ENCODE results near the gene TINAGL1. TPM values are rescaled to one million over a fixed set of nuclear protein-coding genes. Genes with fewer than 3 reads are reported as not detected.

The TINAGL1 gene
- total RNA-seq, 6 donors from 2014 or later = 71.3 to 191 (median 120) TPM

- 78 to 79% methylated on average over 5 of the region's 5 CpGs for WGBS, 2 donors
- ATAC-seq (ENCODE audit: low FRiP score in 2 of 2) = no peak
- TF ChIP-seq POLR2A (IDR thresholded peaks at IDR 0.05) (no peak), CTCF (IDR thresholded peaks at IDR 0.05) (no peak), POLR2AphosphoS5 (IDR thresholded peaks at IDR 0.05) (no peak), EP300 (IDR thresholded peaks at IDR 0.05) (no peak)
Measured at GRCh38 chr1:31556481-31557006, 19.8 kb upstream of the TINAGL1 start.

GRCh38 chr1:31559715-31560114, 16.6 kb upstream of the TINAGL1 start:
- DNase-seq (no peak), ATAC-seq (ENCODE audit: low FRiP score in 2 of 2) (no peak)
- Histone ChIP-seq H3K27me3 (no peaks in the 10 kb centered on the region), H3K9me3 (no peaks in the 10 kb centered on the region), H3K36me3 (no peaks in the 10 kb centered on the region), H3K4me3 (no peak overlapping the region), H3K27ac (no peak overlapping the region), H3K4me1 (peaks cover 0 to 4% (median 0%) of the 10 kb centered on the region in 4 donors)
- no peak for TF ChIP-seq CTCF (IDR thresholded peaks at IDR 0.05)
- TF ChIP-seq POLR2AphosphoS5 (IDR thresholded peaks at IDR 0.05) = no peak
- TF ChIP-seq POLR2A (IDR thresholded peaks at IDR 0.05) = no peak
- TF ChIP-seq EP300 (IDR thresholded peaks at IDR 0.05) = no peak

More at GRCh38 chr1:31556481-31557006, 19.8 kb upstream of the TINAGL1 start:
- Histone ChIP-seq H3K36me3 (no peaks in the 10 kb centered on the region), H3K9me3 (no peaks in the 10 kb centered on the region), H3K4me3 (no peak overlapping the region), H3K27me3 (no peaks in the 10 kb centered on the region), H3K4me1 (no peaks in the 10 kb centered on the region), H3K27ac (no peak overlapping the region)
- no peak for DNase-seq

- Histone ChIP-seq H3K9me3 (no peaks in the 10 kb centered on the region), H3K27me3 (no peaks in the 10 kb centered on the region), H3K27ac (no peak overlapping the region), H3K4me1 (peaks cover 0 to 4% (median 0%) of the 10 kb centered on the region in 4 donors), H3K4me3 (no peak overlapping the region), H3K36me3 (no peaks in the 10 kb centered on the region)
- TF ChIP-seq POLR2AphosphoS5 (IDR thresholded peaks at IDR 0.05) = no peak
- no peak for TF ChIP-seq CTCF (IDR thresholded peaks at IDR 0.05)
- TF ChIP-seq EP300 (IDR thresholded peaks at IDR 0.05) = no peak
- no peak for TF ChIP-seq POLR2A (IDR thresholded peaks at IDR 0.05)
- 78% methylated on average over 4 of the region's 4 CpGs for WGBS, 2 donors
- DNase-seq = no peak
- ATAC-seq (ENCODE audit: low FRiP score in 2 of 2) = no peak
Measured at GRCh38 chr1:31560394-31560793, 15.9 kb upstream of the TINAGL1 start.

- ATAC-seq (ENCODE audit: low FRiP score in 2 of 2) = no peak
Measured at GRCh38 chr1:31562707-31563360, 13.5 kb upstream of the TINAGL1 start.

More at GRCh38 chr1:31562707-31563360, 13.5 kb upstream of the TINAGL1 start:
- Histone ChIP-seq H3K27ac (no peak overlapping the region), H3K36me3 (no peaks in the 10 kb centered on the region), H3K4me1 (peaks cover 0 to 4% (median 0%) of the 10 kb centered on the region in 4 donors), H3K4me3 (no peak overlapping the region), H3K27me3 (no peaks in the 10 kb centered on the region), H3K9me3 (no peaks in the 10 kb centered on the region)
- no peak for DNase-seq
- 44 to 48% methylated on average over 3 of the region's 3 CpGs for WGBS, 2 donors
- TF ChIP-seq CTCF (IDR thresholded peaks at IDR 0.05) (no peak), POLR2A (IDR thresholded peaks at IDR 0.05) (no peak), EP300 (IDR thresholded peaks at IDR 0.05) (no peak)
